A673 (cell line): Measurements from ENCODE around the gene TSHZ1. TPM values are rescaled to one million over a fixed set of nuclear protein-coding genes. Genes with fewer than 3 reads are reported as not detected.
"Not testable (repeated sequence)": the region's sequence is repeated elsewhere in the genome, so short reads cannot be mapped to it uniquely, and the experiment has no call there.

Experiments
- BruUV-seq: library from RNA; stranded (reverse); fragments of 400-500 nt; replicated peaks from 2 replicates; lab custom pipeline; 2021; lab: Mats Ljungman, UMichigan
- CTCF ChIA-PET: fragments of 300-600 bp; sonication (Branson Sonifier 250); formaldehyde crosslinking; loops from one replicate; lab custom pipeline; 2022; ENCODE audit warnings: antibody characterized with exemption; lab: Charles Lee
- POLR2A ChIA-PET: fragments of 300-600 bp; sonication (Branson Sonifier 250); formaldehyde crosslinking; loops from one replicate; lab custom pipeline; 2022; ENCODE audit warnings: antibody characterized with exemption; ENCODE audit not compliant: low non-redundant PET; lab: Charles Lee
- DNase-seq: peaks from one replicate; pipeline ENCODE4 v3.0.0-alpha.2; 2015; ENCODE audit warnings: low spot score
- H3K27ac ChIP-seq: fragments of 200-600 bp; sonication (generic); 2 replicates; pipeline ENCODE4 v1.5.1; 2016; ENCODE audit warnings: mixed run types, low read depth, mild to moderate bottlenecking, mixed read lengths, antibody characterized with exemption, low read length; ENCODE audit not compliant: poor library complexity, severe bottlenecking
- H3K27me3 ChIP-seq: fragments of 200-600 bp; sonication (generic); replicated peaks from 2 replicates; pipeline ENCODE4 v1.6.1; 2017; ENCODE audit warnings: mixed run types, low read depth, mild to moderate bottlenecking, mixed read lengths, antibody characterized with exemption, low read length; ENCODE audit not compliant: insufficient read depth, poor library complexity
- H3K36me3 ChIP-seq: fragments of 200-600 bp; sonication (generic); 2 replicates; pipeline ENCODE4 v1.6.1; 2016; ENCODE audit warnings: mixed run types, mild to moderate bottlenecking, mixed read lengths, antibody characterized with exemption, low read length; ENCODE audit not compliant: insufficient read depth, poor library complexity, severe bottlenecking
- H3K4me1 ChIP-seq: fragments of 200-600 bp; sonication (generic); 2 replicates; pipeline ENCODE4 v1.6.1; 2017; ENCODE audit warnings: mixed run types, mild to moderate bottlenecking, mixed read lengths, antibody characterized with exemption, low read length; ENCODE audit not compliant: insufficient read depth, poor library complexity, severe bottlenecking
- H3K4me3 ChIP-seq: fragments of 200-600 bp; sonication (generic); 2 replicates; pipeline ENCODE4 v1.5.1; 2016; ENCODE audit warnings: low read depth, mixed run types, mild to moderate bottlenecking, mixed read lengths, low read length; ENCODE audit not compliant: poor library complexity, severe bottlenecking
- H3K9me3 ChIP-seq: fragments of 200-600 bp; sonication (generic); 2 replicates; pipeline ENCODE4 v1.6.1; 2016; ENCODE audit warnings: mixed run types, low read depth, mild to moderate bottlenecking, mixed read lengths, antibody characterized with exemption, low read length; ENCODE audit not compliant: poor library complexity, severe bottlenecking
- EZH2 ChIP-seq: fragments of 200-600 bp; sonication (generic); IDR thresholded peaks from 2 replicates; pipeline ENCODE4 v1.6.1; 2017; ENCODE audit warnings: borderline replicate concordance, low read depth, mild to moderate bottlenecking, mixed read lengths, antibody characterized with exemption, low read length; ENCODE audit not compliant: poor library complexity, severe bottlenecking
- intact Hi-C: fragments of 100-400 bp; cut with micrococcal nuclease; formaldehyde crosslinking; loops from one replicate; pipeline ENCODE4 v1.10.0; 2022; ENCODE audit not compliant: unreplicated experiment
- total RNA-seq: library from RNA; stranded (reverse); gene quantifications from 2 replicates; pipeline ENCODE4 v1.2.3, GENCODE V29; 2021
- TF ChIP-seq, protein P1 (sequence below): fragments of 300-800, 200-600 bp; sonication (generic); conservative IDR thresholded peaks from 2 replicates; pipeline ENCODE4 v1.5.1; 2017; ENCODE audit warnings: low read depth, mild to moderate bottlenecking, antibody characterized with exemption, low read length, moderate library complexity, mixed read lengths

TSHZ1 gene
- total RNA-seq, 1 experiment from 2014 or later: 1.8 TPM

DNA sequence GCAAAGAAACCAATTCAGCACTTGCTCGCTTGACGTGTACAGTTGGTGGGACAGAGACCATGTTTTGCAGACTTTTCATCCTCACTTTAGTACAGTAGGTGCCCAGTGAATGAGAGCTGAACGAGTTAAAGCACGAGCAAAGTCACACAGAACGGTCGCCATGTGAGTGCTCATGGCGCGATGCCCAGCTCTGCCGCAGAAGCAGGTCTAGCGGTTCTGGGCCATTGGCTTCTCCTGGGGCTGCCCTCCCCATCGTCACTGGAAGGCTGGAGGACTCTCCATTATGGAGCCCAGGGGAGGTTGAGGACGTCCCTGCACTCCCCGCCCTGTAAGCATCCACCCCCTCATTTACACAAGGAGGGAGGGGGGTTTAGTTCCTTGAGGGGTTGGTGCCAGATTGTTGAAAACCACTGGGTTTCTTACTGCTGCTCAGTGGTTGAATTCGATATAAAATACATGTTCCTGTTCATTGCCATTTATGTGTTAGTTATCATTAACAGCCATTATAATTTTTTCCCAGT, 26.6 kb upstream of the TSHZ1 start:
- Histone ChIP-seq H3K27ac (no peak overlapping the region), H3K4me3 (no peak overlapping the region), H3K4me1 (no peaks in the 10 kb centered on the region), H3K27me3 (no peaks in the 10 kb centered on the region), H3K9me3 (no peaks in the 10 kb centered on the region), H3K36me3 (no peaks in the 10 kb centered on the region)
- intact Hi-C loops: no loop called here
- CTCF ChIA-PET: no interaction called here
- BruUV-seq: no TSS peak
- TF ChIP-seq EZH2: no peak
- TF ChIP-seq, protein P1, sequence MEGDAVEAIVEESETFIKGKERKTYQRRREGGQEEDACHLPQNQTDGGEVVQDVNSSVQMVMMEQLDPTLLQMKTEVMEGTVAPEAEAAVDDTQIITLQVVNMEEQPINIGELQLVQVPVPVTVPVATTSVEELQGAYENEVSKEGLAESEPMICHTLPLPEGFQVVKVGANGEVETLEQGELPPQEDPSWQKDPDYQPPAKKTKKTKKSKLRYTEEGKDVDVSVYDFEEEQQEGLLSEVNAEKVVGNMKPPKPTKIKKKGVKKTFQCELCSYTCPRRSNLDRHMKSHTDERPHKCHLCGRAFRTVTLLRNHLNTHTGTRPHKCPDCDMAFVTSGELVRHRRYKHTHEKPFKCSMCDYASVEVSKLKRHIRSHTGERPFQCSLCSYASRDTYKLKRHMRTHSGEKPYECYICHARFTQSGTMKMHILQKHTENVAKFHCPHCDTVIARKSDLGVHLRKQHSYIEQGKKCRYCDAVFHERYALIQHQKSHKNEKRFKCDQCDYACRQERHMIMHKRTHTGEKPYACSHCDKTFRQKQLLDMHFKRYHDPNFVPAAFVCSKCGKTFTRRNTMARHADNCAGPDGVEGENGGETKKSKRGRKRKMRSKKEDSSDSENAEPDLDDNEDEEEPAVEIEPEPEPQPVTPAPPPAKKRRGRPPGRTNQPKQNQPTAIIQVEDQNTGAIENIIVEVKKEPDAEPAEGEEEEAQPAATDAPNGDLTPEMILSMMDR: no peak
- POLR2A ChIA-PET: no interaction called here
- no peak for DNase-seq

DNA sequence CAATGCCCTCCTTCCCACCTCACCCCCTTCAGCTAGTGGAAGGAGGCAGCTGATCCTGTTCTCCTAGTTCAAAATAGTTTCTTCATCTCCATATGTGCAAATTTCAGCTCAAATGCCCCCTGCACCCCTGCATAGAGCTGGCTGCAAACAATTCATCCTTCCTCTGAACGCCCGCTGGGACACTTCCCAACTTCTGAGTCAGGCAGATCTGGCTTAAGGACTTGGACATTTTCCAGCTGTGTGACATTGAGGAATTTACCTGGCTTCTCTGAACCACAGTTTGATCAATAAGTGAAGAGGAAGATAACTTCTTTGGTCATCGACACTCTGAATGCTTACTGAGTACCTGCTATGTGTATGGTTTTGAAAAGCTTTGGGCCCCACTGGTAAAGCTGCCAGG, 25.1 kb upstream of the TSHZ1 start:
- Histone ChIP-seq H3K27me3 (no peaks in the 10 kb centered on the region), H3K27ac (no peak overlapping the region), H3K36me3 (no peaks in the 10 kb centered on the region), H3K9me3 (no peaks in the 10 kb centered on the region), H3K4me1 (no peaks in the 10 kb centered on the region), H3K4me3 (no peak overlapping the region)
- ChIA-PET POLR2A (no interaction called here), CTCF (no interaction called here)
- no peak for DNase-seq
- BruUV-seq: no TSS peak
- intact Hi-C loops: no loop called here
- TF ChIP-seq, protein P1: no peak
- TF ChIP-seq EZH2: no peak

DNA sequence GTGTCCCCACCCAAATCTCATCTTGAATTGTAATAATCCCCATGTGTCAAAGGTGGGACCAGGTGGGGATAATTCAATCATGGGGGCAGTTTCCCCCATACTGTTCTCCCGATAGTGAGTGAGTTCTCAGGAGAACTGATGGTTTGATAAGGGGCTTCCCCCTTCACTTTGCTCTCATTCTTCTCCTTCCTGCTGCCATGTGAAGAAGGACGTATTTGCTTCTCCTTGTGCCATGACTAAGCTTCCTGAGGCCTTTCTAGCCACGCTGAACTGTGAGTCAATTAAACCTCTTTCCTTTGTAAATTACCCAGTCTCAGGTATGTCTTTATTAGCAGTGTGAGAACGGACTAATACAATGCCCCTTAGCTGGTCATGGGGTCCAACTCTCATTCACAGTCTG, 22.9 kb upstream of the TSHZ1 start:
- H3K27me3 ChIP-seq, H3K36me3 ChIP-seq, BruUV-seq, H3K4me3 ChIP-seq, CTCF ChIA-PET, H3K4me1 ChIP-seq, DNase-seq, H3K9me3 ChIP-seq, POLR2A ChIA-PET, intact Hi-C loops, H3K27ac ChIP-seq: not testable (repeated sequence)

DNA sequence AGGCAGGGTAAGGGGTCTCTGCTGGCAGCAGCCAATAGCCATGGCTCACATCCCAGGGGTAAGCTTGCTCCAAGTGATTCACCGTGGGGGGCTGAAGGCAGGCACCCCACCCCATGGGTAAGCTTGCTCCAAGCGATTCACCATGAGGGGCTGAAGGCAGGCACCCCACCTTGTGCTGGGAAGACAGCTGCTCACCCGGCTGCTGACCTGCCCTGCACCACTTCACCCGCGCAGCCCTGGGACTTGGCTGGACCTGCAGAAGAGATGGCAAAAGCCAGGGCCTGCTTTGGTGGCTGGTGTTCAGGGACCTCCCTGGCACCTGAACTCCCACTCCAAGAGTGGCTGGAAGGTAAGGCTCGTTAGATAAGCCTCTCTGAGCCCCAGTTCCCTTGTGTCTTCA, 20.9 kb upstream of the TSHZ1 start:
- H3K27ac ChIP-seq: no peak overlapping the region
- H3K36me3 ChIP-seq: no peaks in the 10 kb centered on the region
- ChIA-PET POLR2A (no interaction called here), CTCF (no interaction called here)
- no peaks in the 10 kb centered on the region for H3K4me1 ChIP-seq
- no peaks in the 10 kb centered on the region for H3K27me3 ChIP-seq
- intact Hi-C loops: no loop called here
- DNase-seq: no peak
- TF ChIP-seq, protein P1: no peak
- no peak for TF ChIP-seq EZH2
- no peak overlapping the region for H3K4me3 ChIP-seq
- H3K9me3 ChIP-seq: no peaks in the 10 kb centered on the region
- BruUV-seq: no TSS peak
